HG03039 (cell line): ENCODE data around the gene TSHZ2.
"Not testable (repeated sequence)": the region's sequence is repeated elsewhere in the genome, so short reads cannot be mapped to it uniquely, and the experiment has no call there.

Experiments
- ATAC-seq: cut with Tn5 transposase; IDR thresholded peaks from one replicate; pipeline ENCODE4 v1.9.1; 2021; ENCODE audit warnings: mild to moderate bottlenecking, moderate library complexity; ENCODE audit not compliant: unreplicated experiment

The TSHZ2 gene

DNA sequence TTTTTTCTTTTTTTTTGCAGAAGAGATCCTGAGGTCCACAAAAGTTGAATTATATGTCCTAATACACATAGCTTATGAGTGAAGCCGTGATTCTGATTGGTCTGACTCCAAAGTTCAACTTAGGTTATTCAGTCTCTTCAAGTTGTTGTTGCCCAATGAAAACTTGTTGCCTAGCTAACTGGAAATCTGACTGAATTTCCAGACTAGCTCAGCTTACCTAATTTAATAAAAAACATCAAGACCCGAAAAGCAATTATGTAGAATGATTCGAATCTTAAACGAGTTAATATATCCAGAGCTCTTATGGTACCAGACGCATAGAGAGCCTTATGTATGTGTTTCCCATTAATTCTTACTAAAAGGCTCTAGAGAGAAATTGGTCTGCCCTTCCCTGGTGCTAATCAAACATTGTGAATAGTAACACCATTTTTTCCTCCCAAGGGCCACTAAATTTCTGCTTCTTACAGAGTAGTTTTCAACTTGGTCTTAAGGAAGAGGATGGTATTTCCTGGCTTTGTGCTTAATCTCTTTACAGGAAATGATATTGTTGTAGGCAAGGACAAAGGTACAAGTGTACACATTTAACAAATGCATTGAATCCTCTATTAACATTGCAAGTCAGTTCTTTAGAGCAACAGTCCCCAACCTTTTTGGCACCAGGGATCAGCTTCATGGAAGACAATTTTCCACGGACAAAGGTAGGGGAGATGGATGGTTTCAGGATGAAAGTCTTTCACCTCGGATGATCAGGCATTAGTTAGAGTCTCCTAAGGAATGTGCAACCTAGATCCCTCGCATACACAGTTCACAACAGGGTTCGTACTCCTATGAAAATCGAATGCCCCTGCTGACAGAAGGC lies 107.9 kb downstream of the TSHZ2 start:
- no peak for ATAC-seq

GRCh38 chr20:53080687-53080962 lies 108.5 kb downstream of the TSHZ2 start:
- ATAC-seq: no peak

GRCh38 chr20:53080969-53081871 lies 109.1 kb downstream of the TSHZ2 start:
- no peak for ATAC-seq

- no peak for ATAC-seq
Observed at GRCh38 chr20:53081916-53082863, 110.0 kb downstream of the TSHZ2 start.

DNA sequence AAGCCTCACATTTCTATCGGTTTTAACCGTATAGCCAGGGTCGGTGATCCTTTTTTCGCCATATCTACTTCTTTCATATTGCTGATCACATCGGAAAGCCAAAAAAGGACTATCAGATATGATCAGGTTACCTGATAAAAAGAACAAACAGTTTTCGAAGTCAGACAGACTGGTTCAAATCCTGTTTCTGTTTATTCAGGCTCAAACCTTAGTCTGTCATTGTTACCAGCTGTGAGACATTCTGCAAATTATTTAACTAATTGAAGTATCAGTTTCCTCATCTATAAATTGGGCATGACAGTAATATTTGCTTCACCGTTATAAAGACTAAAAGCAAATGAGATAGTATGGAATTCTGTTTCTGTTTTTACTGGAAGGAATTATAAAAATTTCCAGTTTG lies 111.3 kb downstream of the TSHZ2 start:
- ATAC-seq: no peak

DNA sequence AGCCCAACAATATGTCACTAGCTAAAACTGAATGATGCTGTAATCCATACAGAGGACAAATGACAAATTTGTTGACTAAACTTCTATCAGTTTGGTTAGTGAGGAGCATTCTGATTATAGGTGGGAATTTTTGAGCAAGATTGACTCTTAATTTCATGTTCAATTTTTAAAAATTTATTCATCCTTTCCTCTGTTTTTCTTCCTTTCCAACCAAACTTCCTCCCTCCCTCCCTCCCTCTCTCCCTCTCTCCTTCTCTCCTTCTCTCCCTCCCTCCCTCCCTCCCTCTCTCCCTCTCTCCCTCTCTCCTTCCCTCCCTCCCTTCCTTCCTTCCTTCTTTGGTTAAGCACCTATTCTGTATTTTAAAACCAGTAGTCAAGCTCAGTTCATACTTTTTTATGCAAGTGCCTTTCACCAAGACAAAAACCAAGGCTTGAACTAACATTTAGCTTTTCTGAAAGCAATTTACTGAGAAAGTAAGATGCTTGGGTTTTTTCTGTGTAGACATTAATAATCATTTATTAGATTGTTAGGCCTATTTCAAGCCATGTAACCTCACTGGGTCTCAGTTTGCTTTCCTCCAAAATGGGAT lies 112.3 kb downstream of the TSHZ2 start:
- no peak for ATAC-seq

GRCh38 chr20:53085720-53086119 lies 113.6 kb downstream of the TSHZ2 start:
- no peak for ATAC-seq

GRCh38 chr20:53087037-53087777 lies 115.0 kb downstream of the TSHZ2 start:
- no peak for ATAC-seq

DNA sequence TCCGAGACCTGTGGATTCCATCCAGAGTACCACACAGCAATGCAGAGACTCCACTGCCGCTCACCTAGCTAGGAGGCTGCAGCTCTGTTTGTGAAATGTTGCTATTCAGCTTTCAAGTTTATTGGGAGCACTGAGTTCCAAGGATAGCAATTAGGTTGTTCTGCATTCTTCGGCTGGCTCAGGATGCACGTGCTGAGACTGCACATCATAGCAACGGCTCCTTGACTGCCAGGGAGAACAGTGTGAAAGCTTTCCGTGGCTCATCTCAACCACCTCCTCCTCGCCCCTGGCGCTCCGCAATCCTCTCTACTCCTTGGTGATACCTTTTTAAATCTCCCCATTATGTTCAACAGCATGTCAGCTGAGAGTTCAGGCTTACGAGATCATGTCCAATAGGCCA lies 116.6 kb downstream of the TSHZ2 start:
- ATAC-seq: no peak

DNA sequence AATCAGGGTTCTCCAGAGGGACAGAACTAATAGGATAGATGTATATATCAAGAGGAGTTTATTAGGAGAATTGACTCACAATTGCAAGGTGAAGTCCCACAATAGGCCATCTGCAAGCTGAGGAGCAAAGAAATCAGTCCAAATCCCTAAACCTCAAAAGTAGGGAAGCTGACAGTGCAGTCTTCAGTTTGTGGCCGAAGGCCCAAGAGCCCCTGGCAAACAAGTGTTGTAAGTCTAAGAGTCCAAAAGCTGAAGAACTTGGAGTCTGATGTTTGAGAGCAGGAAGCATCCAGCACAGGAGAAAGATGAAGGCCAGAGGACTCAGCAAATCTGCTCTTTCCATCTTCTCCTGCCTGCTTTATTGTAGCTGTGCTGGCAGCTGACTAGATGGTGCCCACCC lies 117.7 kb downstream of the TSHZ2 start:
- ATAC-seq: not testable (repeated sequence)

GRCh38 chr20:53091789-53092188 lies 119.6 kb downstream of the TSHZ2 start:
- no peak for ATAC-seq

DNA sequence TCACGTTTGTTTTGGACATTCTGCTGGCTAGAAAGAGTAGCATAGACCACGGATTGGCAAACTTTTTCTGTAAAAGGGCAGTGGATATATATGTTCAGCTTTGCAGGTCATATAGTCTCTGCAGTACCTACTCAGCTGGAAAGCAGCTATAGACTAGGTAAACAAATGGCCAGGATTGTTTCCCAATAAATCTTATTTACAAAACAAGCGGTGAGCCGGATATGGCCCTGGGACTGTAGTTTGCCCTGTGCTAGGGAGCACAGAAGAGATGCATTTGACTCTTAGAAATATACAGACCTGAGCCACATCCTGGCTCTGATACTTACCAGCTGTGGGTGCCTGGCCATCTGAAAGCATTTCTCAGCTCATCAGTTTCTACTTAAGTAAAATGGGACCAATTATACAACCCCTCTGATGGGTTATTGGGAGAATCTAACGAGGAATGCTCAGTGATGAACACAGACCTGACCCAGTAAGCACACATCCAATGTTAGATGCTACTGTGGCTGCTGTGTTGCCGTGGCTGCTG lies 120.7 kb downstream of the TSHZ2 start:
- ATAC-seq: no peak

- no peak for ATAC-seq
Observed at GRCh38 chr20:53097371-53097770, 125.2 kb downstream of the TSHZ2 start.

GRCh38 chr20:53097791-53098190 lies 125.6 kb downstream of the TSHZ2 start:
- ATAC-seq: no peak

- no peak for ATAC-seq
Observed at GRCh38 chr20:53098621-53099020, 126.5 kb downstream of the TSHZ2 start.

DNA sequence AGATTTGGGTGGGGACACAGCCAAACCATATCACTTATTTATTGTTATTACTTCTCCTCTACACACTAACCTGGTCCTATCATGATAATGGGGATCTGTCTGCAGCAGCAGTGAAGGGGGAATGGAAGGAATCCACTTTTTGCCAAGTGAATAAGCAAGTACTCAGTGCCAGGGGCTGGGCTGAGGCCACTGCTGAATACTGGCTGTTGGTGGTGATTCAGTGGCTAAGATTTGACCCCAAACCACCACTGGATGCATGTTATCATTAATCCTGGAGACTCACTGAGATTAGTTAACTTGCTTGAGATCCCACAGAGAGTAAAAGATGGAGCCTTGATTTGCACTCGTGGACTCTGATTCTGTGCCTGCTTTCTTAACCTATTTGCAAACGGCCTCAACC lies 127.7 kb downstream of the TSHZ2 start:
- no peak for ATAC-seq

GRCh38 chr20:53100476-53100911 lies 128.3 kb downstream of the TSHZ2 start:
- no peak for ATAC-seq

GRCh38 chr20:53101992-53102760 lies 130.0 kb downstream of the TSHZ2 start:
- ATAC-seq: no peak

- ATAC-seq: no peak
Observed at GRCh38 chr20:53103124-53103523, 131.0 kb downstream of the TSHZ2 start.
